PC-3 (cell line): ENCODE results near the gene KLHL1. TPM values are rescaled to one million over a fixed set of nuclear protein-coding genes. Genes with fewer than 3 reads are reported as not detected.

Source experiments
- ATAC-seq: fragments of 200-7000 bp; cut with Tn5 transposase; 2 replicates; pipeline ENCODE4 v1.9.1; 2020; ENCODE audit warnings: mild to moderate bottlenecking, moderate library complexity
- BruUV-seq: library from RNA; stranded (reverse); fragments of 400-500 nt; replicated peaks from 2 replicates; lab custom pipeline; 2021; lab: Mats Ljungman, UMichigan
- CTCF ChIA-PET: fragments of 300-600 bp; sonication (Branson Sonifier 250); formaldehyde crosslinking; loops from one replicate; lab custom pipeline; 2022; ENCODE audit warnings: antibody characterized with exemption; lab: Charles Lee
- POLR2A ChIA-PET: fragments of 300-600 bp; sonication (Branson Sonifier 250); formaldehyde crosslinking; loops from one replicate; lab custom pipeline; 2022; ENCODE audit warnings: antibody characterized with exemption; ENCODE audit not compliant: unreplicated experiment; lab: Charles Lee
- DNase-seq: peaks from one replicate; pipeline ENCODE4 v3.0.0-alpha.2; 2015
- H2AFZ ChIP-seq: fragments of 300-600 bp; sonication (generic); 2 replicates; pipeline ENCODE4 v1.6.0; 2016; ENCODE audit warnings: antibody characterized with exemption, low read length
- H3F3A ChIP-seq: fragments of 300-600 bp; sonication (generic); one replicate; pipeline ENCODE4 v1.6.0; 2017; ENCODE audit warnings: antibody characterized with exemption, low read length, control low read depth, mild to moderate bottlenecking; ENCODE audit not compliant: unreplicated experiment
- H3K27ac ChIP-seq: fragments of 300-600 bp; sonication (generic); 2 replicates; pipeline ENCODE4 v1.5.1; 2016; ENCODE audit warnings: mild to moderate bottlenecking, low read length
- H3K27me3 ChIP-seq: fragments of 300-600 bp; sonication (generic); 2 replicates; pipeline ENCODE4 v1.6.1; 2016; ENCODE audit warnings: low read length, mixed read lengths
- H3K36me3 ChIP-seq: fragments of 300-600 bp; sonication (generic); 2 replicates; pipeline ENCODE4 v1.6.1; 2016; ENCODE audit warnings: low read depth, mixed run types, low read length, mixed read lengths
- H3K4me1 ChIP-seq: fragments of 300-600 bp; sonication (generic); 2 replicates; pipeline ENCODE4 v1.5.1; 2016; ENCODE audit warnings: low read length; ENCODE audit not compliant: insufficient read depth
- H3K4me2 ChIP-seq: fragments of 300-600 bp; sonication (generic); 2 replicates; pipeline ENCODE4 v1.6.0; 2016; ENCODE audit warnings: low read length
- H3K4me3 ChIP-seq: fragments of 300-600 bp; sonication (generic); 2 replicates; pipeline ENCODE4 v1.5.1; 2016; ENCODE audit warnings: mild to moderate bottlenecking, low read length, mixed read lengths
- H3K79me2 ChIP-seq: fragments of 300-600 bp; sonication (generic); 2 replicates; pipeline ENCODE4 v1.6.1; 2017; ENCODE audit warnings: low read length, mixed read lengths
- H3K9ac ChIP-seq: fragments of 300-600 bp; sonication (generic); 2 replicates; pipeline ENCODE4 v1.6.0; 2016; ENCODE audit warnings: mild to moderate bottlenecking, low read length
- H3K9me2 ChIP-seq: fragments of 300-600 bp; sonication (generic); replicated peaks from 2 replicates; pipeline ENCODE4 v1.6.1; 2016; ENCODE audit warnings: mixed run types, low read length, mixed read lengths
- H3K9me3 ChIP-seq: fragments of 300-600 bp; sonication (generic); 2 replicates; pipeline ENCODE4 v1.6.1; 2016; ENCODE audit warnings: low read length, mixed read lengths
- H4K20me1 ChIP-seq: fragments of 300-600 bp; sonication (generic); 2 replicates; pipeline ENCODE4 v1.6.1; 2016; ENCODE audit warnings: low read length, mixed read lengths
- CTCF ChIP-seq: fragments of 300-600 bp; sonication (generic); conservative IDR thresholded peaks from 2 replicates; pipeline ENCODE4 v1.5.1; 2017; ENCODE audit warnings: antibody characterized with exemption, low read depth, mild to moderate bottlenecking, low read length
- EZH2 ChIP-seq: fragments of 300-600 bp; sonication (generic); IDR thresholded peaks from one replicate; pipeline ENCODE4 v1.6.1; 2017; ENCODE audit warnings: antibody characterized with exemption, mild to moderate bottlenecking, low read length; ENCODE audit not compliant: unreplicated experiment
- EZH2phosphoT487 ChIP-seq: fragments of 300-600 bp; sonication (generic); IDR thresholded peaks from 2 replicates; pipeline ENCODE4 v1.6.1; 2018; ENCODE audit warnings: mild to moderate bottlenecking, antibody characterized with exemption, low read length, borderline replicate concordance
- intact Hi-C: fragments of 100-400 bp; cut with micrococcal nuclease; formaldehyde crosslinking; loops from 2 replicates; pipeline ENCODE4 v1.9.0; 2023
- total RNA-seq: library from RNA; depleted of rRNA; stranded (reverse); fragments of >200 nt; gene quantifications from 2 replicates; pipeline ENCODE4 v1.2.3, GENCODE V29; 2014

KLHL1 gene
- total RNA-seq, 1 experiment from 2014 or later, result not detected

- TF ChIP-seq CTCF (no peak), EZH2 (no peak), EZH2phosphoT487 (no peak)
- BruUV-seq, result no TSS peak
- H3K9me3 ChIP-seq, result no peaks in the 10 kb centered on the region
Observed at GRCh38 chr13:69956839-69957238, 151.4 kb downstream of the KLHL1 start.

GRCh38 chr13:69956349-69956748, 151.9 kb downstream of the KLHL1 start:
- no peaks in the 10 kb centered on the region for H3K27me3 ChIP-seq
- POLR2A ChIA-PET, result no interaction called here
- H3K9ac ChIP-seq, result no peak overlapping the region
- no peaks in the 10 kb centered on the region for H3K9me3 ChIP-seq
- intact Hi-C loops, result no loop called here
- no TSS peak for BruUV-seq
- CTCF ChIA-PET, result no interaction called here
- no peaks in the 10 kb centered on the region for H3F3A ChIP-seq
- no peaks in the 10 kb centered on the region for H3K79me2 ChIP-seq
- no peaks in the 10 kb centered on the region for H3K36me3 ChIP-seq
- no peak overlapping the region for H3K4me3 ChIP-seq
- H4K20me1 ChIP-seq, result no peaks in the 10 kb centered on the region
- DNase-seq (no peak), ATAC-seq (no peak)
- TF ChIP-seq EZH2phosphoT487, result no peak
- TF ChIP-seq CTCF, result no peak
- TF ChIP-seq EZH2, result no peak
- no peaks in the 10 kb centered on the region for H3K4me1 ChIP-seq
- H3K27ac ChIP-seq, result no peak overlapping the region
- H2AFZ ChIP-seq, result no peak overlapping the region
- H3K4me2 ChIP-seq, result no peak overlapping the region
- H3K9me2 ChIP-seq, result no peaks in the 10 kb centered on the region

More at GRCh38 chr13:69956839-69957238, 151.4 kb downstream of the KLHL1 start:
- Histone ChIP-seq H3F3A (no peaks in the 10 kb centered on the region), H3K27ac (no peak overlapping the region), H3K79me2 (no peaks in the 10 kb centered on the region), H3K4me3 (no peak overlapping the region), H3K27me3 (no peaks in the 10 kb centered on the region), H4K20me1 (no peaks in the 10 kb centered on the region), H3K36me3 (no peaks in the 10 kb centered on the region), H2AFZ (no peak overlapping the region), H3K4me1 (no peaks in the 10 kb centered on the region), H3K4me2 (no peak overlapping the region), H3K9me2 (no peaks in the 10 kb centered on the region), H3K9ac (no peak overlapping the region)
- no peak for ATAC-seq
- ChIA-PET POLR2A (no interaction called here), CTCF (no interaction called here)
- intact Hi-C loops, result no loop called here
- no peak for DNase-seq

- Histone ChIP-seq H3K4me3 (no peak overlapping the region), H3K36me3 (no peaks in the 10 kb centered on the region), H3F3A (no peaks in the 10 kb centered on the region), H3K9ac (no peak overlapping the region), H3K9me3 (no peaks in the 10 kb centered on the region), H3K79me2 (no peaks in the 10 kb centered on the region), H2AFZ (no peak overlapping the region), H4K20me1 (no peaks in the 10 kb centered on the region), H3K27ac (no peak overlapping the region), H3K9me2 (no peaks in the 10 kb centered on the region), H3K4me2 (no peak overlapping the region), H3K27me3 (no peaks in the 10 kb centered on the region), H3K4me1 (no peaks in the 10 kb centered on the region)
- TF ChIP-seq CTCF, result no peak
- TF ChIP-seq EZH2, result no peak
- no peak for TF ChIP-seq EZH2phosphoT487
- ChIA-PET CTCF (no interaction called here), POLR2A (no interaction called here)
- intact Hi-C loops, result no loop called here
- no peak for DNase-seq
- no peak for ATAC-seq
- no TSS peak for BruUV-seq
Observed at GRCh38 chr13:69955271-69955670, 153.0 kb downstream of the KLHL1 start.
